Neuronal stem cell (in vitro differentiated cells): ENCODE data around the gene SMIM28.

ENCODE experiments used
- DNase-seq: peaks from one replicate; pipeline ENCODE4 v3.0.0-alpha.2; 2013; ENCODE audit warnings: low spot score
- H2AFZ ChIP-seq: one replicate; pipeline ENCODE4 v1.6.1; 2013; ENCODE audit warnings: mild to moderate bottlenecking, low read length, inconsistent platforms
- H2AK5ac ChIP-seq: 2 replicates; pipeline ENCODE4 v1.6.1; 2013; ENCODE audit warnings: low read depth, mild to moderate bottlenecking, inconsistent platforms, low read length, moderate library complexity, mixed read lengths
- H2BK120ac ChIP-seq: 2 replicates; pipeline ENCODE4 v1.6.1; 2013; ENCODE audit warnings: low read depth, mild to moderate bottlenecking, inconsistent platforms, low read length, moderate library complexity, mixed read lengths
- H2BK12ac ChIP-seq: one replicate; pipeline ENCODE4 v1.6.1; 2013; ENCODE audit warnings: low read length, inconsistent platforms
- H2BK15ac ChIP-seq: 2 replicates; pipeline ENCODE4 v1.6.1; 2013; ENCODE audit warnings: mild to moderate bottlenecking, low read length, inconsistent platforms, mixed read lengths
- H2BK5ac ChIP-seq: one replicate; pipeline ENCODE4 v1.6.1; 2013; ENCODE audit warnings: inconsistent platforms, mild to moderate bottlenecking, low read length, moderate library complexity
- H3K14ac ChIP-seq: one replicate; pipeline ENCODE4 v1.6.1; 2013; ENCODE audit warnings: low read length, inconsistent platforms
- H3K18ac ChIP-seq: 2 replicates; pipeline ENCODE4 v1.6.1; 2013; ENCODE audit warnings: low read length, inconsistent platforms
- H3K23ac ChIP-seq: 2 replicates; pipeline ENCODE4 v1.6.1; 2013; ENCODE audit warnings: low read depth, mild to moderate bottlenecking, mixed read lengths, low read length, inconsistent platforms; ENCODE audit not compliant: poor library complexity
- H3K27ac ChIP-seq: replicated peaks from 3 replicates; pipeline ENCODE4 v1.5.1; 2013; ENCODE audit warnings: low read length, inconsistent platforms
- H3K27me3 ChIP-seq, 3 experiments: 2 replicates each; pipeline ENCODE4 v1.6.1; 2013; ENCODE audit warnings: low read length in 3 of 3, mild to moderate bottlenecking in 2 of 3, inconsistent platforms in 1 of 3, low read depth in 1 of 3, mixed read lengths in 1 of 3, moderate library complexity in 1 of 3; ENCODE audit not compliant: control insufficient read depth in 3 of 3, insufficient read depth in 3 of 3
- H3K36me3 ChIP-seq, 2 donors: replicated peaks in 1 of 2; 2 replicates each; pipeline ENCODE4 v1.6.1; 2013; ENCODE audit warnings: low read length in 2 of 2; ENCODE audit not compliant: control insufficient read depth in 2 of 2, insufficient read depth in 2 of 2
- H3K4ac ChIP-seq: 2 replicates; pipeline ENCODE4 v1.6.1; 2013; ENCODE audit warnings: inconsistent platforms, mild to moderate bottlenecking, low read length, moderate library complexity
- H3K4me1 ChIP-seq, 2 donors: 1 replicate in 1 of 2; 2 replicates in 1 of 2; pipeline ENCODE4 v1.6.1; 2013; ENCODE audit warnings: low read length in 2 of 2, low read depth in 1 of 2; ENCODE audit not compliant: control insufficient read depth in 2 of 2, insufficient read depth in 1 of 2
- H3K4me2 ChIP-seq: one replicate; pipeline ENCODE4 v1.6.1; 2013; ENCODE audit warnings: mild to moderate bottlenecking, low read length, inconsistent platforms; ENCODE audit not compliant: insufficient read depth, poor library complexity, severe bottlenecking
- H3K4me3 ChIP-seq, 2 donors: 2 replicates each; pipeline ENCODE4 v1.5.1; 2013; ENCODE audit warnings: low read length in 2 of 2, mild to moderate bottlenecking in 2 of 2, inconsistent platforms in 1 of 2, moderate library complexity in 1 of 2
- H3K79me1 ChIP-seq: one replicate; pipeline ENCODE4 v1.6.1; 2013; ENCODE audit warnings: low read depth, mild to moderate bottlenecking, inconsistent platforms, low read length, moderate library complexity
- H3K9ac ChIP-seq: one replicate; pipeline ENCODE4 v1.6.1; 2013; ENCODE audit warnings: mild to moderate bottlenecking, low read depth, low read length, inconsistent platforms; ENCODE audit not compliant: poor library complexity
- H3K9me3 ChIP-seq, 2 donors: replicated peaks in 1 of 2; 2 replicates each; pipeline versions ENCODE3 to v1.6.1; 2013; ENCODE audit warnings: low read length in 2 of 2, mild to moderate bottlenecking in 2 of 2, inconsistent platforms in 1 of 2, low read depth in 1 of 2, mixed read lengths in 1 of 2, moderate library complexity in 1 of 2; ENCODE audit not compliant: control insufficient read depth in 2 of 2, insufficient read depth in 1 of 2
- H4K8ac ChIP-seq: one replicate; pipeline ENCODE4 v1.6.1; 2013; ENCODE audit warnings: low read depth, mild to moderate bottlenecking, inconsistent platforms, low read length, moderate library complexity
- H4K91ac ChIP-seq: one replicate; pipeline ENCODE4 v1.6.1; 2013; ENCODE audit warnings: low read length, low read depth, mild to moderate bottlenecking, inconsistent platforms; ENCODE audit not compliant: poor library complexity
- WGBS, 2 donors: extraction: QIAGEN DNeasy Blood & Tissue Kit; methylation state at CpG; one replicate each; pipeline ENCODE4 v1.1.7; 2013; ENCODE audit warnings: missing lambda C conversion rate in 2 of 2, mixed read lengths in 1 of 2; ENCODE audit not compliant: insufficient read length in 2 of 2, insufficient replicate concordance in 1 of 2; ENCODE audit errors: extremely low coverage in 2 of 2; 5-methylcytosine and 5-hydroxymethylcytosine counted together

Gene SMIM28

GRCh38 chr6:138416206-138416605 is 38.5 kb downstream of the SMIM28 start:
- Histone ChIP-seq H3K9me3 (peaks cover 0 to 5% of the 10 kb centered on the region in 2 donors), H4K91ac (no peak overlapping the region), H2BK5ac (no peak overlapping the region), H3K18ac (no peak overlapping the region), H3K27me3 (no peaks in the 10 kb centered on the region), H3K4me1 (peaks cover 0 to 8% of the 10 kb centered on the region in 2 donors), H2BK12ac (no peak overlapping the region), H4K8ac (no peak overlapping the region), H2AK5ac (no peak overlapping the region), H3K79me1 (no peaks in the 10 kb centered on the region), H3K14ac (no peak overlapping the region), H3K23ac (no peak overlapping the region), H3K4me2 (no peak overlapping the region), H3K4ac (no peak overlapping the region), H3K4me3 (no peak overlapping the region), H2BK120ac (no peak overlapping the region), H3K27ac (no peak overlapping the region), H3K9ac (no peak overlapping the region), H2BK15ac (no peak overlapping the region), H2AFZ (no peak overlapping the region), H3K36me3 (peaks cover 24 to 53% of the 10 kb centered on the region in 2 donors)
- DNase-seq = no peak
- WGBS, 2 donors = no CpG with 5 or more reads among the region's 4 CpGs

GRCh38 chr6:138417493-138418117 is 39.9 kb downstream of the SMIM28 start:
- Histone ChIP-seq H3K9me3 (peaks cover 0 to 5% of the 10 kb centered on the region in 2 donors), H4K8ac (no peak overlapping the region), H2BK15ac (no peak overlapping the region), H2BK12ac (no peak overlapping the region), H3K36me3 (peaks cover 16 to 55% of the 10 kb centered on the region in 2 donors), H3K27me3 (no peaks in the 10 kb centered on the region), H3K27ac (no peak overlapping the region), H2BK5ac (no peak overlapping the region), H3K9ac (no peak overlapping the region), H3K4ac (no peak overlapping the region), H4K91ac (no peak overlapping the region), H3K79me1 (no peaks in the 10 kb centered on the region), H3K18ac (no peak overlapping the region), H2AK5ac (no peak overlapping the region), H3K4me2 (no peak overlapping the region), H2BK120ac (no peak overlapping the region), H3K23ac (no peak overlapping the region), H3K14ac (no peak overlapping the region), H2AFZ (no peak overlapping the region), H3K4me3 (no peak overlapping the region), H3K4me1 (peaks cover 0 to 8% of the 10 kb centered on the region in 2 donors)
- WGBS, 2 donors = no CpG with 5 or more reads among the region's 3 CpGs
- DNase-seq = no peak

DNA sequence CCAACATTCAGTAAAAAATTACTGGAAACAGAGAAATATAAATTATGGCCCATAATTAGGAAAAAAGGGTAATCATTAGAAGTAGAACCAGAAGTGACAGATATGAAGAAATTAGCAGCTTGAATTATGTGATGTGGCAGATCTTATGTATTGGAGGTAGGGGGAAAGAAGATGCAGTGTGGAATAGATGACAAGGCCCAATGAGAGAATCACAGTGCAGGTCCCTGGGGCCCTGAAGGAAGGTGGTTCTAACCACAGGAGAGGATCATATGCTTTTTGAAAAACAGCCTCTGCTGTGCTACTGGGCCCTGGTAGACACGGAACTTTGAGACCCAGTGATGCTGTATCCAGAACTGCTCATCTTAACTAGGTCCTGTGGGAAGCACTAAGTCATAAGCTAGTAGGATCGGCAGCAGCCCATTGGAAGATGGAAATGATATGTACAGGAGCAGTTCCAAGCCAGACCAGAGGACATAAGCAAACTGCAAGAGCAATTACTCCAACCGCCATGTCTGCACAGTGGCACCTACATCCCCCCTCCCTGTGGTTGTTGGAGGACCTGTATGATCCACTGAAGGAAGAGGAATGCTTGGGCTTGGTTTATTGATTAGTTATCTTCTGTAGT is 40.5 kb downstream of the SMIM28 start:
- H3K27me3 ChIP-seq = no peaks in the 10 kb centered on the region
- no peak overlapping the region for H2AK5ac ChIP-seq
- H3K9ac ChIP-seq = no peak overlapping the region
- H4K8ac ChIP-seq = no peak overlapping the region
- DNase-seq = no peak
- no peak overlapping the region for H3K4ac ChIP-seq
- H3K4me3 ChIP-seq = peak overlapping the region in 1 of 2 donors; percentile 32
- H3K4me1 ChIP-seq = peaks cover 0 to 8% of the 10 kb centered on the region in 2 donors
- no CpG with 5 or more reads among the region's 3 CpGs for WGBS, 2 donors
- no peak overlapping the region for H2BK120ac ChIP-seq
- H3K9me3 ChIP-seq = peaks cover 0 to 5% of the 10 kb centered on the region in 2 donors
- H2AFZ ChIP-seq = no peak overlapping the region
- no peak overlapping the region for H4K91ac ChIP-seq
- no peak overlapping the region for H2BK5ac ChIP-seq
- H3K36me3 ChIP-seq = peaks cover 15 to 55% of the 10 kb centered on the region in 2 donors
- H2BK15ac ChIP-seq = no peak overlapping the region
- H3K18ac ChIP-seq = no peak overlapping the region
- H2BK12ac ChIP-seq = no peak overlapping the region
- no peak overlapping the region for H3K14ac ChIP-seq
- no peaks in the 10 kb centered on the region for H3K79me1 ChIP-seq
- H3K23ac ChIP-seq = no peak overlapping the region
- H3K4me2 ChIP-seq = no peak overlapping the region
- H3K27ac ChIP-seq = no peak overlapping the region

DNA sequence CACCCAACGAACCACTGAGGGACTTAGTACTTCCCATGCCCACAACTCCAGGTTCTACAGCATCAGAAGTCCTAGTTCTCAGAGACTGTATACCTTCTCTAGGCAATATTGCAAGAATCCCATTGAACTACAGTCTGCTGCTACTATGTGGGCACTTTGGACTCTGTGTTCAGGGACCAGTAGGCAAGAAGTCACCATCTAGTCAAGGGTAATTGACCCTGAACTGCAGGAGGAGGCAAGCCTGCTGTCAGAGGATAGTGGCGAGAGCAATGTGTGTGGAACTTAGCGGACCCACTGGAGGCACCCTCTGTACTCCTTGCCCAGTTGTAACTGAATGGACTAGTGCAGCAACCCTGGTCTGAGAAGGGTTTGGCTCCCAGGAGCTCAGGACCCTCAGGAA is 42.1 kb downstream of the SMIM28 start:
- no peak overlapping the region for H2BK120ac ChIP-seq
- H3K18ac ChIP-seq = no peak overlapping the region
- WGBS, 2 donors = no CpG with 5 or more reads among the region's 3 CpGs
- H3K4me2 ChIP-seq = no peak overlapping the region
- H3K27ac ChIP-seq = no peak overlapping the region
- DNase-seq = no peak
- H3K79me1 ChIP-seq = no peaks in the 10 kb centered on the region
- no peak overlapping the region for H3K14ac ChIP-seq
- no peak overlapping the region for H2AFZ ChIP-seq
- H2BK15ac ChIP-seq = no peak overlapping the region
- H4K8ac ChIP-seq = no peak overlapping the region
- H2AK5ac ChIP-seq = no peak overlapping the region
- peaks cover 0 to 5% of the 10 kb centered on the region in 2 donors for H3K9me3 ChIP-seq
- no peaks in the 10 kb centered on the region for H3K27me3 ChIP-seq
- no peak overlapping the region for H2BK5ac ChIP-seq
- H3K9ac ChIP-seq = no peak overlapping the region
- H4K91ac ChIP-seq = no peak overlapping the region
- H3K4me3 ChIP-seq = no peak overlapping the region
- H2BK12ac ChIP-seq = no peak overlapping the region
- no peak overlapping the region for H3K4ac ChIP-seq
- peaks cover 17 to 58% of the 10 kb centered on the region in 2 donors for H3K36me3 ChIP-seq
- no peak overlapping the region for H3K23ac ChIP-seq
- H3K4me1 ChIP-seq = peaks cover 0 to 6% of the 10 kb centered on the region in 2 donors
